Progenitor cell of endocrine pancreas (in vitro differentiated cells): ENCODE measurements around the gene DPP7. TPM values are rescaled to one million over a fixed set of nuclear protein-coding genes. Genes with fewer than 3 reads are reported as not detected.
A peak's percentile ranks its signal among the peaks of the same experiment; 100 is the strongest.
"Not testable (repeated sequence)": the region's sequence is repeated elsewhere in the genome, so short reads cannot be mapped to it uniquely, and the experiment has no call there.

Experiments
- DNase-seq: peaks from one replicate; pipeline ENCODE4 v3.0.0; 2021; ENCODE audit warnings: low spot score; ENCODE audit not compliant: unreplicated experiment
- H3K27ac Mint-ChIP-seq: 2 replicates; pipeline ENCODE4 v1.8.0; 2021; ENCODE audit warnings: mild to moderate bottlenecking, moderate library complexity, mixed read lengths
- H3K27me3 Mint-ChIP-seq: 2 replicates; pipeline ENCODE4 v1.8.0; 2021; ENCODE audit warnings: mixed read lengths
- H3K36me3 Mint-ChIP-seq: 2 replicates; pipeline ENCODE4 v1.8.0; 2022; ENCODE audit warnings: mixed read lengths; ENCODE audit not compliant: insufficient read depth
- H3K4me1 Mint-ChIP-seq: 2 replicates; pipeline ENCODE4 v1.8.0; 2021; ENCODE audit warnings: low read depth, mixed read lengths
- H3K4me3 Mint-ChIP-seq: 2 replicates; pipeline ENCODE4 v1.8.0; 2021; ENCODE audit warnings: low read depth, mild to moderate bottlenecking, moderate library complexity, mixed read lengths
- H3K9me3 Mint-ChIP-seq: 2 replicates; pipeline ENCODE4 v1.8.0; 2021; ENCODE audit warnings: low read depth, mixed read lengths
- total RNA-seq: library from RNA; stranded (reverse); gene quantifications from 2 replicates; pipeline ENCODE4 v1.2.1, GENCODE V29; 2021
- TF ChIP-seq, protein P1 (sequence below): fragments of 200-600 bp; sonication (generic); IDR thresholded peaks from one replicate; pipeline ENCODE4 v1.5.0; 2021; ENCODE audit warnings: antibody characterized with exemption, mild to moderate bottlenecking; ENCODE audit not compliant: unreplicated experiment

The DPP7 gene
- total RNA-seq, 1 donor from 2014 or later, result 39.2 TPM

DNA sequence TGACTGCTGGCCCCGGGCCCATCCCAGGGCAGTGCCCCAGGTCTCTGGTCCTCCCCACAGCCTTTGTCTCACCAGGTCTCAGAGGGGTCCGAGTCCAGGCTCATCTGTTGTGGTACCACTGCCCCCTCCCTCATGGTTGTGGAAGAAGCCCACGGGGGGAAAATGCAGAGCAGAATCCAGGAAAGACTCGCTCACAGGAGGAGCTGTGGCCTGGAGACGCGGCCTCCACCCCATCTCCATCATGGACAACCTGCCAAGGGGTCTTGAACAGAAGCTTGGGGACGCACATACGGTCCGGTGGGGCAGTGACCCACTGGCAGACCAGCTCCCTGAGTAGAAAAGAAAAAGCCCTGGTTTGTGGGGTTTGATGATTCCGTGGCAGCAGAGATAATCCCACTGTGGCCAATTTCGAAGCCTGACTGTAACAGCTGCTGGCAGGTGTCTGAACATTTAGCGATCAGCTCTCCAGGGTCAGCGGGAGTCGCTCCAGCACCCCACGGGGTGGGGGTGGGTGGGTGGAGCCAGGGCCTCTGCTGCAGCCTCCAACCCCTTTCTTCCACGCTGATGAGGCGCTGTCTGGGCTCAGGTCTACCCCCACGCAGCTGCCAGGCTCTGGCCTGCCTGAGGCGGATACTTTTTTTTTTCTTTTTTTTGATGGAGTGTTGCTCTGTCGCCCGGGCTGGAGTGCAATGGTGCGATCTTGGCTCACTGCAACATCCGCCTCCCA lies 22.5 kb upstream of the DPP7 start:
- Mint-ChIP-seq H3K27ac (no peak overlapping the region), H3K4me3 (no peak overlapping the region), H3K36me3 (no peaks in the 10 kb centered on the region), H3K9me3 (no peaks in the 10 kb centered on the region), H3K27me3 (peaks cover 75% of the 10 kb centered on the region), H3K4me1 (no peaks in the 10 kb centered on the region)
- TF ChIP-seq, protein P1, sequence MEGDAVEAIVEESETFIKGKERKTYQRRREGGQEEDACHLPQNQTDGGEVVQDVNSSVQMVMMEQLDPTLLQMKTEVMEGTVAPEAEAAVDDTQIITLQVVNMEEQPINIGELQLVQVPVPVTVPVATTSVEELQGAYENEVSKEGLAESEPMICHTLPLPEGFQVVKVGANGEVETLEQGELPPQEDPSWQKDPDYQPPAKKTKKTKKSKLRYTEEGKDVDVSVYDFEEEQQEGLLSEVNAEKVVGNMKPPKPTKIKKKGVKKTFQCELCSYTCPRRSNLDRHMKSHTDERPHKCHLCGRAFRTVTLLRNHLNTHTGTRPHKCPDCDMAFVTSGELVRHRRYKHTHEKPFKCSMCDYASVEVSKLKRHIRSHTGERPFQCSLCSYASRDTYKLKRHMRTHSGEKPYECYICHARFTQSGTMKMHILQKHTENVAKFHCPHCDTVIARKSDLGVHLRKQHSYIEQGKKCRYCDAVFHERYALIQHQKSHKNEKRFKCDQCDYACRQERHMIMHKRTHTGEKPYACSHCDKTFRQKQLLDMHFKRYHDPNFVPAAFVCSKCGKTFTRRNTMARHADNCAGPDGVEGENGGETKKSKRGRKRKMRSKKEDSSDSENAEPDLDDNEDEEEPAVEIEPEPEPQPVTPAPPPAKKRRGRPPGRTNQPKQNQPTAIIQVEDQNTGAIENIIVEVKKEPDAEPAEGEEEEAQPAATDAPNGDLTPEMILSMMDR, result no peak
- no peak for DNase-seq

DNA sequence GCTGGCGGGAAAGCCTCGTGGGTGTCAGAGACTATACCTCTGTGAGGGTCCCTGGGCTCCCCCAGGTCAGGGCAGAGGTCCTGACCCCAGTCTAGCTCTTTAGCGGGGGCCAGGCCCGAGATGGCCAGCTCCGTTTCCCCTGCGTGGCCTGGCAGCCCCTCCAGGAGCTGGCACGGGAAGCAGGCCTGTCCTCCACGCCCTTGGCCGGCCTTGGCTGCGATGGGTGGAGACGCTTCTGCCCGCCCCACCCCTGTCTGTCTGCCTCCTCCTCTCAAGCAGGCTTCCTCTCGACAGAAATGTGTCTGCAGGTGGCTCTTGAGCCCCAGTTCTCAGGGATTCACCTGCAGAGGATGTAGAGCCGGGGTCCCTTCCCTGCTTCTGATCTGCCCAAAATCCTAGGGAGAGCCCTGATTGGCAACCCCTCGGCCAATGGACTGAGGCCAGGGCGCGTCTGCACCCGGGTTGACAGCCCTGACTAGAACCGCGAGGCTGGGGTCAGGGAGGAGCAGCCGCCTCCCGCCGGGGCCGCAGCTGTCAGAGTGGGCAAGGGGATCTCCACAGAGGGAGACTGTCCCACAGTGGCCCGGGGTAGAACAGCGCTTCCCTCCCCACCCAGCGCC lies 21.8 kb upstream of the DPP7 start:
- no peak overlapping the region for H3K27ac Mint-ChIP-seq
- H3K4me3 Mint-ChIP-seq, result no peak overlapping the region
- DNase-seq, result no peak
- no peaks in the 10 kb centered on the region for H3K4me1 Mint-ChIP-seq
- peaks cover 69% of the 10 kb centered on the region for H3K27me3 Mint-ChIP-seq
- H3K36me3 Mint-ChIP-seq, result no peaks in the 10 kb centered on the region
- H3K9me3 Mint-ChIP-seq, result no peaks in the 10 kb centered on the region
- TF ChIP-seq, protein P1, result no peak

DNA sequence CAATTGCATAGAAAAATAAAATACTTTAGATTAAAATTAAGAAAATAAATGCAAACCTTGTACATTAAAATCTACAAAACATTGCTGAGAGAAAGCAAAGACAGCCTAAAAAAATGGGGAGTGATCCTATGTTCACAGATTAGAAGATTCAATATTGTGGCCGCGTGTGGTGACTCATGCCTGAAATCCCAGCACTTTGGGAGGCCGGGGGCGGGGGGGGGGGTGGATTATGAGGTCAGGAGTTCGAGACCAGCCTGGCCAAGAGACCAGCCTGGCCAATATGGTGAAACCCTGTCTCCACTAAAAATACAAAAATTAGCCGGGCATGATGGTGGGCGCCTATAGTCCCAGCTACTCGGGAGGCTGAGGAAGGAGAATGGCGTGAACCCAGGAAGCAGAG lies 20.6 kb upstream of the DPP7 start:
- not testable (repeated sequence) for H3K4me1 Mint-ChIP-seq, H3K9me3 Mint-ChIP-seq, H3K27ac Mint-ChIP-seq, DNase-seq, H3K36me3 Mint-ChIP-seq, H3K4me3 Mint-ChIP-seq
- H3K27me3 Mint-ChIP-seq, result peaks cover 56% of the 10 kb centered on the region

DNA sequence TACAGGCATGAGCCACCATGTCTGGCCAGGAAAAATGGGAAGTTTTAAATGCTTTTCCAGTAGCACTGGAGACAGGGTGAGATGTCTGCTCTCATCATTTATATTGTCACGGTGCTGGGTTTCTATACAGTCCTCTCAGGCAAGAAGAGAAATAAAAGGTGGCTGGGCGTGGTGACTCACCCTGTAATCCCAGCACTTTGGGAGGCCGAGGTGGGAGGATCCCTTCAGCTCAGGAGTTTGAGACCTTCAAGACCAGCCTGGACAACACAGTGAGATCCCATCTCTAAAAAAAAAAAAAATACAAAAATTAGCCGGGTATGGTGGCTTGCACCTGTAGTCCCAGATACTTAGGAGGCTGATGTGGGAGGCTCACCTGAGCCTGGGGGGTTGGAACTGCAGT lies 19.7 kb upstream of the DPP7 start:
- TF ChIP-seq, protein P1, result no peak
- no peak for DNase-seq
- Mint-ChIP-seq H3K9me3 (no peaks in the 10 kb centered on the region), H3K4me3 (no peak overlapping the region), H3K36me3 (no peaks in the 10 kb centered on the region), H3K4me1 (no peaks in the 10 kb centered on the region), H3K27me3 (peaks cover 47% of the 10 kb centered on the region), H3K27ac (no peak overlapping the region)

DNA sequence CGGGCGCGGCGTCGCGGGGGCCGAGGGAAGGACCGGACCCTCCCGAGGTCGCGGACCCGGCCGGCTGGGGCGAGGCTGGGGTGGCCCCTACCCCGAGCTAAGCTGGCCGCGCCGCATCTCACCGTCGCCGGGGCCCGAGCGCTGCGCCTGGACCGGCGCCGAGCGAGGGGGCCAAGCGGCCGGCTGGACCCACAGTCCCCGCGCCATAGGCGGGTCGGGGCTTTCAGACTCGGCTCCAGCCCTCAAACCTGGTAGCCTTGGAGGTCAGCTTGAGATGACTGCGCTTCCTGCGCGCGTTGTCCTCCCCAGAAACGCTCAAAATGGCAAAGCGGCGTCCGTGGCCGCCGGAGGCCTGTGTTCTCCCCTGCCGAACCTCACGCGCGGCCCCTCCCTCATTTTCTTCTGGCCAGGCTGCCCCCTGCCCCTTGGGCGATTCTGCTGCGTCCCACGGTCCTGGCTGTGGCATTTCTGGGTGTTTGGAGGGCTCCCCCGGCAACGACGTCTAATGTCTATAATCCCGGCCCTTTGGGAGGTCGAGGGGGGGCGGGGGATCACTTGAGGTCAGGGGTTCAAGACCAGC lies 15.7 kb upstream of the DPP7 start:
- Mint-ChIP-seq H3K36me3 (no peaks in the 10 kb centered on the region), H3K27me3 (peaks cover 18% of the 10 kb centered on the region), H3K27ac (no peak overlapping the region), H3K4me3 (peak overlapping the region; percentile 74), H3K4me1 (peaks cover 24% of the 10 kb centered on the region), H3K9me3 (no peaks in the 10 kb centered on the region)
- DNase-seq, result no peak
- TF ChIP-seq, protein P1, result no peak
